Measurements from ENCODE around the gene STX1B. TPM values are rescaled to one million over a fixed set of nuclear protein-coding genes. Genes with fewer than 3 reads are reported as not detected.

STX1B gene
- total RNA-seq, 4 donors from 2014 or later, result 0.49 to 2.2 (median 0.90) TPM

DNA sequence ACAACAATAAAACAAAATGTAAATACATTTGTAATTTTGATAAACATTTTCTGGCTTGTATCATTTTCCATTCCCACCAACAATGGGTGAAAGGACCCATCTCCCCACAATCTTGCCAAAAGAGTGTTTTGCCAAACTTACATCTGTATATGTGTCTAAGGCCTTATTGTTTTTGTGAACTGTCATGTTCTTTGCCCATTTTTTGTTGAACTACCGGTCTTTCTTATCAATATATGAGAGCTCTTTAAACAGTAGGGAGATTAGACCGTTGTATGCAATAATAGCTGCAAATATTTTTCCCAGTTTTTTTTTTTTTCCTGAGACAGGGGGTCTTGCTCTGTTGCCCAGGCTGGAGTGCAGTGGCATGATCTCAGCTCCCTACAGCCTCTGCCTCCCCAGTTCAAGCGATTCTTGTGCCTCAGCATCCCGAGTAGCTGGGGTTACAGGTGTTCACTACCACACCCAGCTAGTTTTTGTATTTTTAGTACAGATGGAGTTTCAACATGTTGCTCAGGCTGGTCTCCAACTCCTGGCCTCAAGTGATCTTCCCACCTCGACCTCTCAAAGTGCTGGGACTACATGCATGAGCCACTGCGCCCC lies 13.3 kb upstream of the STX1B start:
- TF ChIP-seq, protein P1, sequence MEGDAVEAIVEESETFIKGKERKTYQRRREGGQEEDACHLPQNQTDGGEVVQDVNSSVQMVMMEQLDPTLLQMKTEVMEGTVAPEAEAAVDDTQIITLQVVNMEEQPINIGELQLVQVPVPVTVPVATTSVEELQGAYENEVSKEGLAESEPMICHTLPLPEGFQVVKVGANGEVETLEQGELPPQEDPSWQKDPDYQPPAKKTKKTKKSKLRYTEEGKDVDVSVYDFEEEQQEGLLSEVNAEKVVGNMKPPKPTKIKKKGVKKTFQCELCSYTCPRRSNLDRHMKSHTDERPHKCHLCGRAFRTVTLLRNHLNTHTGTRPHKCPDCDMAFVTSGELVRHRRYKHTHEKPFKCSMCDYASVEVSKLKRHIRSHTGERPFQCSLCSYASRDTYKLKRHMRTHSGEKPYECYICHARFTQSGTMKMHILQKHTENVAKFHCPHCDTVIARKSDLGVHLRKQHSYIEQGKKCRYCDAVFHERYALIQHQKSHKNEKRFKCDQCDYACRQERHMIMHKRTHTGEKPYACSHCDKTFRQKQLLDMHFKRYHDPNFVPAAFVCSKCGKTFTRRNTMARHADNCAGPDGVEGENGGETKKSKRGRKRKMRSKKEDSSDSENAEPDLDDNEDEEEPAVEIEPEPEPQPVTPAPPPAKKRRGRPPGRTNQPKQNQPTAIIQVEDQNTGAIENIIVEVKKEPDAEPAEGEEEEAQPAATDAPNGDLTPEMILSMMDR (IDR thresholded peaks at IDR 0.05; ENCODE audit: low read depth), result no peak

- TF ChIP-seq, protein P1 (IDR thresholded peaks at IDR 0.05; ENCODE audit: low read depth), result no peak
Observed at GRCh38 chr16:31023252-31023602, 12.8 kb upstream of the STX1B start.

GRCh38 chr16:31022544-31023251 lies 12.3 kb upstream of the STX1B start:
- TF ChIP-seq, protein P1 (IDR thresholded peaks at IDR 0.05; ENCODE audit: low read depth), result no peak

DNA sequence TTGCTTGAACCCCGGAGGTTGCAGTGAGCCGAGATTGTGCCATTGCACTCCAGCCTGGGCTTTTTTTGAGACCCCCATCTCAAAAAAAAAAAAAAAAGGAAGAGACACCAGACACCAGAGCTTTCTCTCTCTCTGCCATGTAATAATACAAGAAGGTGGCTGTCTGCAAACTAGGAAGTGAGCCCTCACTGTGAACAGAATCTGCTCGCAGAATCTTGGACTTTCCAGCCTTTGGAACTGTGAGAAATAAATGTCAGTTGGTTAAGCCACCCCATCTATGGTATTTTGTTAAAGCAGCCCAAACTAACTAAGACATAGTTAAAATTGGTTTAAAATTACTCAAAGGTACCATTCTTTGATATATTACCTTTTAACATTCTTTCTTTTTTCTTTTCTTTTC lies 10.1 kb upstream of the STX1B start:
- TF ChIP-seq, protein P1 (IDR thresholded peaks at IDR 0.05; ENCODE audit: low read depth), result no peak

DNA sequence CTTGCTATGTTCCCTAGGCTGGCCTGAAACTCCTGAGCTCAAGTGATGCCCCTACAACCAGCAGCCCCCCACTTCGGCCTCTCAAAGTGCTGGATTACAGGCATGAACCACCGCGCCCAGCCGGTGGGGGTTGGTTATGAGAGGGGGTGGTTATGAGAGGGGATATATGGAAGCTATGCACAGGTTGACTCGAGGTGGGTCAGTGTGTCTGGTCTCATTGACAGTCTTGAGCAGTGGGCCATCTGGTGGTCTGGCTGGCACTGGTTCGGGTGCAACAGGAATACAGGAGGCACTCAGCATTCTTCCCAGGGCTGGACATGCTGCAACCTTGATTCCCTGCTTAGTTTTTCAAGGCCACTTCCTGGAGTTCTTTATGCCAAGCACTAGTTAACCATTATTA lies 5.6 kb upstream of the STX1B start:
- TF ChIP-seq, protein P1 (IDR thresholded peaks at IDR 0.05; ENCODE audit: low read depth), result no peak

- TF ChIP-seq, protein P1 (IDR thresholded peaks at IDR 0.05; ENCODE audit: low read depth), result no peak
Observed at GRCh38 chr16:31009894-31010584, 399 bp downstream of the STX1B start.

GRCh38 chr16:31009120-31009519 lies 1.3 kb downstream of the STX1B start:
- TF ChIP-seq, protein P1 (IDR thresholded peaks at IDR 0.05; ENCODE audit: low read depth), result no peak
